ENCODE data around the gene DHX40.
"Not testable (repeated sequence)": the region's sequence is repeated elsewhere in the genome, so short reads cannot be mapped to it uniquely, and the experiment has no call there.

Gene DHX40

GRCh38 chr17:59631276-59631675, 65.9 kb downstream of the DHX40 start:
- no peak for DNase-seq (ENCODE audit: low read depth)

- DNase-seq (ENCODE audit: low read depth) = no peak
Observed at GRCh38 chr17:59632398-59632797, 67.0 kb downstream of the DHX40 start.

GRCh38 chr17:59633658-59634359, 68.4 kb downstream of the DHX40 start:
- no peak for DNase-seq (ENCODE audit: low read depth)

- no peak for DNase-seq (ENCODE audit: low read depth)
Observed at GRCh38 chr17:59634632-59635541, 69.5 kb downstream of the DHX40 start.

- DNase-seq (ENCODE audit: low read depth) = no peak
Observed at GRCh38 chr17:59637611-59638310, 72.4 kb downstream of the DHX40 start.

GRCh38 chr17:59638553-59638952, 73.1 kb downstream of the DHX40 start:
- DNase-seq (ENCODE audit: low read depth) = no peak

- no peak for DNase-seq (ENCODE audit: low read depth)
Observed at GRCh38 chr17:59641799-59642484, 76.5 kb downstream of the DHX40 start.

- no peak for DNase-seq (ENCODE audit: low read depth)
Observed at GRCh38 chr17:59642565-59642964, 77.2 kb downstream of the DHX40 start.

- no peak for DNase-seq (ENCODE audit: low read depth)
Observed at GRCh38 chr17:59643159-59644140, 78.0 kb downstream of the DHX40 start.

GRCh38 chr17:59647288-59647687, 81.9 kb downstream of the DHX40 start:
- no peak for DNase-seq (ENCODE audit: low read depth)

GRCh38 chr17:59649886-59650285, 84.5 kb downstream of the DHX40 start:
- DNase-seq (ENCODE audit: low read depth) = no peak

GRCh38 chr17:59650642-59651041, 85.2 kb downstream of the DHX40 start:
- DNase-seq (ENCODE audit: low read depth) = no peak

- DNase-seq (ENCODE audit: low read depth) = no peak
Observed at GRCh38 chr17:59651346-59651745, 85.9 kb downstream of the DHX40 start.

- DNase-seq (ENCODE audit: low read depth) = no peak
Observed at GRCh38 chr17:59652119-59652518, 86.7 kb downstream of the DHX40 start.

- not testable (repeated sequence) for DNase-seq (ENCODE audit: low read depth)
Observed at GRCh38 chr17:59656624-59657023, 91.2 kb downstream of the DHX40 start.
